ENCODE measurements around the gene TMOD4.

The TMOD4 gene

GRCh38 chr1:151143986-151144385, 31.8 kb downstream of the TMOD4 start:
- no peak for FAIRE-seq
- DNase-seq (ENCODE audit: insufficient read length, low spot score) = no peak

GRCh38 chr1:151143057-151143435, 32.7 kb downstream of the TMOD4 start:
- FAIRE-seq = no peak
- no peak for DNase-seq (ENCODE audit: insufficient read length, low spot score)

- DNase-seq (ENCODE audit: insufficient read length, low spot score) = no peak
- no peak for FAIRE-seq
These were observed 33.2 kb downstream of the TMOD4 start for GRCh38 chr1:151142411-151143056.

- FAIRE-seq (no peak), DNase-seq (ENCODE audit: insufficient read length, low spot score) (no peak)
These were observed 38.0 kb downstream of the TMOD4 start for GRCh38 chr1:151137789-151138188.

GRCh38 chr1:151135433-151136385, 40.1 kb downstream of the TMOD4 start:
- FAIRE-seq (no peak), DNase-seq (ENCODE audit: insufficient read length, low spot score) (no peak)

- DNase-seq (ENCODE audit: insufficient read length, low spot score) (no peak), FAIRE-seq (no peak)
These were observed 40.8 kb downstream of the TMOD4 start for GRCh38 chr1:151134991-151135390.

- DNase-seq (ENCODE audit: insufficient read length, low spot score) (no peak), FAIRE-seq (no peak)
These were observed 41.4 kb downstream of the TMOD4 start for GRCh38 chr1:151134396-151134795.

- DNase-seq (ENCODE audit: insufficient read length, low spot score) (no peak), FAIRE-seq (no peak)
These were observed 42.6 kb downstream of the TMOD4 start for GRCh38 chr1:151133018-151133806.

- no peak for DNase-seq (ENCODE audit: insufficient read length, low spot score)
- no peak for FAIRE-seq
These were observed 43.3 kb downstream of the TMOD4 start for GRCh38 chr1:151132335-151133017.

- no peak for FAIRE-seq
- no peak for DNase-seq (ENCODE audit: insufficient read length, low spot score)
These were observed 44.0 kb downstream of the TMOD4 start for GRCh38 chr1:151131701-151132334.

GRCh38 chr1:151130987-151131586, 44.7 kb downstream of the TMOD4 start:
- no peak for DNase-seq (ENCODE audit: insufficient read length, low spot score)

GRCh38 chr1:151128800-151129199, 47.0 kb downstream of the TMOD4 start:
- DNase-seq (ENCODE audit: insufficient read length, low spot score) (no peak), FAIRE-seq (no peak)

More at GRCh38 chr1:151130987-151131586, 44.7 kb downstream of the TMOD4 start:
- FAIRE-seq = no peak

- FAIRE-seq (no peak), DNase-seq (ENCODE audit: insufficient read length, low spot score) (no peak)
These were observed 50.9 kb downstream of the TMOD4 start for GRCh38 chr1:151124763-151125403.
